B cell (primary cell): ENCODE measurements around the gene PCDHGA8. TPM values are rescaled to one million over a fixed set of nuclear protein-coding genes. Genes with fewer than 3 reads are reported as not detected.
A peak's percentile ranks its signal among the peaks of the same experiment; 100 is the strongest.
"Not testable (repeated sequence)": the region's sequence is repeated elsewhere in the genome, so short reads cannot be mapped to it uniquely, and the experiment has no call there.

ENCODE experiments used
- ATAC-seq: fragments of 200-7000 bp; cut with Tn5 transposase; one replicate; pipeline ENCODE4 v1.10.0; 2021; ENCODE audit warnings: low read depth, mild to moderate bottlenecking, moderate number of reproducible peaks, moderate library complexity
- CTCF ChIA-PET: fragments of 350-600 bp; sonication (Branson Sonifier 250); formaldehyde crosslinking; loops from one replicate; lab custom pipeline; 2021; ENCODE audit warnings: antibody characterized with exemption, inconsistent platforms; lab: Charles Lee
- POLR2A ChIA-PET: fragments of 350-600 bp; sonication (Branson Sonifier 250); formaldehyde crosslinking; loops from one replicate; lab custom pipeline; 2021; ENCODE audit warnings: antibody characterized with exemption; lab: Charles Lee
- DNase-seq: peaks from one replicate; pipeline ENCODE4 v3.0.0; 2013
- H2AFZ ChIP-seq: 2 replicates; pipeline ENCODE4 v1.6.1; 2012; ENCODE audit warnings: mild to moderate bottlenecking, low read depth, low read length; ENCODE audit not compliant: insufficient read depth, poor library complexity, severe bottlenecking
- H3K27ac ChIP-seq, 2 donors: 1 replicate in 1 of 2; 2 replicates in 1 of 2; pipeline ENCODE4 v1.5.1; 2012 to 2013; ENCODE audit warnings: low read length in 2 of 2, mild to moderate bottlenecking in 2 of 2, moderate library complexity in 1 of 2
- H3K27me3 ChIP-seq, 4 experiments: fragments of 200-600 bp in 1 of 4; sonication (generic) in 1 of 4; replicated peaks in 1 of 4; 1 replicate in 2 of 4; 2 replicates in 2 of 4; pipeline versions ENCODE4 v1.6.1 to v1.7.0; 2013 to 2016; ENCODE audit warnings: low read length in 3 of 4, mild to moderate bottlenecking in 2 of 4, mixed read lengths in 1 of 4, moderate library complexity in 1 of 4; ENCODE audit not compliant: insufficient read depth in 4 of 4, control insufficient read depth in 3 of 4; ENCODE audit errors: control extremely low read depth in 1 of 4
- H3K36me3 ChIP-seq, 2 experiments: replicated peaks in 1 of 2; 1 replicate in 1 of 2; 2 replicates in 1 of 2; pipeline versions ENCODE4 v1.6.1 to v1.7.1; 2013; ENCODE audit warnings: low read length in 1 of 2; ENCODE audit not compliant: insufficient read depth in 2 of 2, control insufficient read depth in 1 of 2; ENCODE audit errors: control extremely low read depth in 1 of 2, extremely low read depth in 1 of 2
- H3K4me1 ChIP-seq, 2 donors: fragments of 200-600 bp in 1 of 2; sonication (generic) in 1 of 2; 1 replicate in 1 of 2; 2 replicates in 1 of 2; pipeline versions ENCODE4 v1.5.1 to v1.6.1; 2013 to 2017; ENCODE audit warnings: low read length in 2 of 2; ENCODE audit not compliant: control insufficient read depth in 2 of 2, insufficient read depth in 2 of 2
- H3K4me2 ChIP-seq: replicated peaks from 2 replicates; pipeline ENCODE3; 2012; ENCODE audit warnings: mild to moderate bottlenecking, low read depth, low read length; ENCODE audit not compliant: poor library complexity, severe bottlenecking
- H3K4me3 ChIP-seq, 5 experiments: fragments of 200-600 bp in 1 of 5; sonication (generic) in 1 of 5; 1 replicate in 3 of 5; 2 replicates in 2 of 5; pipeline versions ENCODE4 v1.5.1 to v1.7.0; 2011 to 2016; ENCODE audit warnings: low read length in 4 of 5, mild to moderate bottlenecking in 4 of 5, low read depth in 2 of 5, control low read depth in 1 of 5, moderate library complexity in 1 of 5; ENCODE audit not compliant: insufficient read depth in 1 of 5; ENCODE audit errors: control extremely low read depth in 1 of 5, extremely low read depth in 1 of 5
- H3K79me2 ChIP-seq: fragments of 200-600 bp; sonication (generic); one replicate; pipeline ENCODE4 v1.6.0; 2016; ENCODE audit warnings: low read length; ENCODE audit not compliant: control insufficient read depth, insufficient read depth
- H3K9ac ChIP-seq: fragments of 200-600 bp; sonication (generic); 2 replicates; pipeline ENCODE4 v1.6.1; 2017; ENCODE audit warnings: mild to moderate bottlenecking, low read length, moderate library complexity
- H3K9me3 ChIP-seq, 3 donors: one replicate each; pipeline versions ENCODE4 v1.6.1 to v1.7.1; 2013; ENCODE audit warnings: low read length in 2 of 3; ENCODE audit not compliant: control insufficient read depth in 2 of 3, insufficient read depth in 1 of 3; ENCODE audit errors: control extremely low read depth in 1 of 3
- H4K20me1 ChIP-seq: 2 replicates; pipeline ENCODE4 v1.6.0; 2012; ENCODE audit warnings: mild to moderate bottlenecking, low read length; ENCODE audit not compliant: insufficient read depth, control insufficient read depth, poor library complexity, severe bottlenecking
- H3K27ac Mint-ChIP-seq: one replicate; pipeline ENCODE4 v1.8.0; 2021; ENCODE audit warnings: mixed read lengths
- H3K27me3 Mint-ChIP-seq: one replicate; pipeline ENCODE4 v1.8.0; 2021; ENCODE audit warnings: mixed read lengths
- H3K4me1 Mint-ChIP-seq: one replicate; pipeline ENCODE4 v1.8.0; 2021; ENCODE audit warnings: mixed read lengths
- H3K4me3 Mint-ChIP-seq: one replicate; pipeline ENCODE4 v1.8.0; 2021; ENCODE audit warnings: mixed read lengths
- H3K9me3 Mint-ChIP-seq: one replicate; pipeline ENCODE4 v1.8.0; 2022; ENCODE audit warnings: mixed read lengths; ENCODE audit not compliant: insufficient read depth
- EZH2 ChIP-seq: IDR thresholded peaks from 2 replicates; pipeline ENCODE4 v1.6.1; 2012; ENCODE audit warnings: borderline replicate concordance, low read depth, mild to moderate bottlenecking, moderate library complexity, low read length; ENCODE audit not compliant: insufficient read depth, poor library complexity, severe bottlenecking
- WGBS: methylation state at CpG from one replicate; pipeline ENCODE4 v1.1.5; 2013; ENCODE audit warnings: missing lambda C conversion rate; ENCODE audit not compliant: insufficient coverage; 5-methylcytosine and 5-hydroxymethylcytosine counted together
- intact Hi-C: fragments of 100-400 bp; cut with micrococcal nuclease; formaldehyde crosslinking; loops from one replicate; pipeline ENCODE4 v1.10.0; 2022
- polyA plus RNA-seq: library from polyadenylated mRNA; depleted of rRNA; stranded (reverse); fragments of >200 nt; gene quantifications from 2 replicates; pipeline ENCODE4 v1.2.3, GENCODE V29; 2012
- total RNA-seq, 2 donors: library from RNA; stranded (reverse); fragments of 120-200 nt in 1 of 2; gene quantifications; 1 replicate in 1 of 2; 2 replicates in 1 of 2; pipeline versions ENCODE4 v1.2.3 to v1.2.4, GENCODE V29; 2013 to 2022
- TF ChIP-seq, protein P1 (sequence below): fragments of 200-600 bp; IDR thresholded peaks from one replicate; pipeline ENCODE4 v1.8.0; 2022; ENCODE audit warnings: antibody characterized with exemption, mild to moderate bottlenecking

Gene PCDHGA8
- total and polyA plus RNA-seq, 2 donors (not counting 1 experiment from before 2014, with no cell fraction given): 0.21 to 1.2 TPM

DNA sequence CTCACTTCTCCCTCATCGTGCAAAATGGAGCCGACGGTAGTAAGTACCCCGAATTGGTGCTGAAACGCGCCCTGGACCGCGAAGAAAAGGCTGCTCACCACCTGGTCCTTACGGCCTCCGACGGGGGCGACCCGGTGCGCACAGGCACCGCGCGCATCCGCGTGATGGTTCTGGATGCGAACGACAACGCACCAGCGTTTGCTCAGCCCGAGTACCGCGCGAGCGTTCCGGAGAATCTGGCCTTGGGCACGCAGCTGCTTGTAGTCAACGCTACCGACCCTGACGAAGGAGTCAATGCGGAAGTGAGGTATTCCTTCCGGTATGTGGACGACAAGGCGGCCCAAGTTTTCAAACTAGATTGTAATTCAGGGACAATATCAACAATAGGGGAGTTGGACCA lies 38.9 kb downstream of the PCDHGA8 start:
- Histone ChIP-seq H3K9me3 (peaks cover 0 to 52% (median 26%) of the 10 kb centered on the region in 3 donors), H3K9ac (peak overlapping the region; percentile 34), H3K79me2 (no peaks in the 10 kb centered on the region), H4K20me1 (no peaks in the 10 kb centered on the region), H3K27ac (no peak overlapping the region), H3K36me3 (no peaks in the 10 kb centered on the region), H3K4me1 (peaks cover 15 to 17% of the 10 kb centered on the region in 2 donors), H3K4me3 (peak overlapping the region in 4 of 5 experiments; percentile 30 to 35 (median 32)), H3K27me3 (peaks cover 0 to 52% (median 24%) of the 10 kb centered on the region in 4 experiments), H3K4me2 (peak overlapping the region; percentile 38), H2AFZ (peak overlapping the region; percentile 49)
- Mint-ChIP-seq H3K4me3 (peak overlapping the region; percentile 86), H3K27me3 (peaks cover 40% of the 10 kb centered on the region), H3K9me3 (peaks cover 3% of the 10 kb centered on the region), H3K4me1 (peaks cover 7% of the 10 kb centered on the region), H3K27ac (peak overlapping the region; percentile 29)
- intact Hi-C loops: loop anchor here (2.0 kb wide), 1 partner anchor 188 kb away; the partner anchor contains the start of gene DIAPH1
- DNase-seq (peak; percentile 56), ATAC-seq (peak; percentile 31)
- ChIA-PET CTCF (interaction anchor here (1.0 to 4.4 kb wide), 19 partner anchors 10 to 676 kb away, joined by 3 to 68 read pairs (median 10); partner anchors contain the start of genes PCDHGA10, PCDHGA11, PCDHGB6 and PCDHGB7), POLR2A (interaction anchor here (1.6 kb wide), 1 partner anchor 133 kb away, joined by 7 read pairs; no protein-coding TSS in a partner anchor)
- 24% methylated on average over 37 of the region's 37 CpGs for WGBS
- no peak for TF ChIP-seq EZH2
- TF ChIP-seq, protein P1, sequence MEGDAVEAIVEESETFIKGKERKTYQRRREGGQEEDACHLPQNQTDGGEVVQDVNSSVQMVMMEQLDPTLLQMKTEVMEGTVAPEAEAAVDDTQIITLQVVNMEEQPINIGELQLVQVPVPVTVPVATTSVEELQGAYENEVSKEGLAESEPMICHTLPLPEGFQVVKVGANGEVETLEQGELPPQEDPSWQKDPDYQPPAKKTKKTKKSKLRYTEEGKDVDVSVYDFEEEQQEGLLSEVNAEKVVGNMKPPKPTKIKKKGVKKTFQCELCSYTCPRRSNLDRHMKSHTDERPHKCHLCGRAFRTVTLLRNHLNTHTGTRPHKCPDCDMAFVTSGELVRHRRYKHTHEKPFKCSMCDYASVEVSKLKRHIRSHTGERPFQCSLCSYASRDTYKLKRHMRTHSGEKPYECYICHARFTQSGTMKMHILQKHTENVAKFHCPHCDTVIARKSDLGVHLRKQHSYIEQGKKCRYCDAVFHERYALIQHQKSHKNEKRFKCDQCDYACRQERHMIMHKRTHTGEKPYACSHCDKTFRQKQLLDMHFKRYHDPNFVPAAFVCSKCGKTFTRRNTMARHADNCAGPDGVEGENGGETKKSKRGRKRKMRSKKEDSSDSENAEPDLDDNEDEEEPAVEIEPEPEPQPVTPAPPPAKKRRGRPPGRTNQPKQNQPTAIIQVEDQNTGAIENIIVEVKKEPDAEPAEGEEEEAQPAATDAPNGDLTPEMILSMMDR: no peak

DNA sequence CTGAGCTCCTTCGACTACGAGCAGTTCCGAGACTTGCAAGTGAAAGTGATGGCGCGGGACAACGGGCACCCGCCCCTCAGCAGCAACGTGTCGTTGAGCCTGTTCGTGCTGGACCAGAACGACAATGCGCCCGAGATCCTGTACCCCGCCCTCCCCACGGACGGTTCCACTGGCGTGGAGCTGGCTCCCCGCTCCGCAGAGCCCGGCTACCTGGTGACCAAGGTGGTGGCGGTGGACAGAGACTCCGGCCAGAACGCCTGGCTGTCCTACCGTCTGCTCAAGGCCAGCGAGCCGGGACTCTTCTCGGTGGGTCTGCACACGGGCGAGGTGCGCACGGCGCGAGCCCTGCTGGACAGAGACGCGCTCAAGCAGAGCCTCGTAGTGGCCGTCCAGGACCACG lies 39.9 kb downstream of the PCDHGA8 start:
- Histone ChIP-seq H2AFZ (peak overlapping the region; percentile 49), H3K9me3 (peaks cover 0 to 50% (median 26%) of the 10 kb centered on the region in 3 donors), H3K27me3 (peaks cover 0 to 43% (median 20%) of the 10 kb centered on the region in 4 experiments), H3K4me1 (peaks cover 15 to 17% of the 10 kb centered on the region in 2 donors)
- H3K27ac Mint-ChIP-seq, intact Hi-C loops, H3K9me3 Mint-ChIP-seq, DNase-seq, H3K4me2 ChIP-seq, H3K27ac ChIP-seq, H4K20me1 ChIP-seq, H3K4me1 Mint-ChIP-seq, H3K4me3 ChIP-seq, H3K79me2 ChIP-seq, ATAC-seq, POLR2A ChIA-PET, H3K36me3 ChIP-seq, H3K9ac ChIP-seq: not testable (repeated sequence)
- Mint-ChIP-seq H3K27me3 (peaks cover 33% of the 10 kb centered on the region), H3K4me3 (peak overlapping the region; percentile 86)
- 44% methylated on average over 27 of the region's 38 CpGs for WGBS
- CTCF ChIA-PET: interaction anchor here (2.4 to 4.4 kb wide), 4 partner anchors 11 to 126 kb away, joined by 15 to 31 read pairs (median 20); partner anchors contain the start of genes PCDHGA10, PCDHGA11 and PCDHGB7

DNA sequence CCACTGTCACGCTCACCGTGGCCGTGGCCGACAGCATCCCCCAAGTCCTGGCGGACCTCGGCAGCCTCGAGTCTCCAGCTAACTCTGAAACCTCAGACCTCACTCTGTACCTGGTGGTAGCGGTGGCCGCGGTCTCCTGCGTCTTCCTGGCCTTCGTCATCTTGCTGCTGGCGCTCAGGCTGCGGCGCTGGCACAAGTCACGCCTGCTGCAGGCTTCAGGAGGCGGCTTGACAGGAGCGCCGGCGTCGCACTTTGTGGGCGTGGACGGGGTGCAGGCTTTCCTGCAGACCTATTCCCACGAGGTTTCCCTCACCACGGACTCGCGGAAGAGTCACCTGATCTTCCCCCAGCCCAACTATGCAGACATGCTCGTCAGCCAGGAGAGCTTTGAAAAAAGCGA lies 40.3 kb downstream of the PCDHGA8 start:
- H3K4me1 Mint-ChIP-seq, H3K27ac ChIP-seq, DNase-seq, H3K9ac ChIP-seq, H3K4me3 ChIP-seq, H4K20me1 ChIP-seq, H3K27ac Mint-ChIP-seq, H3K79me2 ChIP-seq, H3K4me3 Mint-ChIP-seq, H3K4me2 ChIP-seq, intact Hi-C loops, H2AFZ ChIP-seq, ATAC-seq, H3K9me3 Mint-ChIP-seq, POLR2A ChIA-PET, H3K36me3 ChIP-seq: not testable (repeated sequence)
- WGBS: 40% methylated on average over 22 of the region's 29 CpGs
- H3K27me3 Mint-ChIP-seq: peaks cover 33% of the 10 kb centered on the region
- H3K4me1 ChIP-seq: peaks cover 15 to 17% of the 10 kb centered on the region in 2 donors
- peaks cover 0 to 39% (median 20%) of the 10 kb centered on the region in 4 experiments for H3K27me3 ChIP-seq
- H3K9me3 ChIP-seq: peaks cover 0 to 46% (median 26%) of the 10 kb centered on the region in 3 donors
- CTCF ChIA-PET: interaction anchor here (3.1 kb wide), 1 partner anchor 20 kb away, joined by 15 read pairs; the partner anchor contains the start of gene PCDHGA10
